Ishikawa (cell line): ENCODE data around the gene MKRN1.

Experiments
- CEBPB ChIP-seq: IDR thresholded peaks from 2 replicates; pipeline ENCODE4 v1.6.1; 2012
- MAX ChIP-seq: IDR thresholded peaks from 2 replicates; pipeline ENCODE4 v1.6.1; 2012
- RAD21 ChIP-seq: IDR thresholded peaks from 2 replicates; pipeline ENCODE4 v1.6.1; 2012; ENCODE audit warnings: low read depth

GRCh38 chr7:140447841-140448240 lies 31.5 kb downstream of the MKRN1 start:
- TF ChIP-seq MAX (no peak), RAD21 (no peak), CEBPB (no peak)
